Muscle of leg (tissue), 11 donors: ENCODE measurements around the gene CTTNBP2. TPM values are rescaled to one million over a fixed set of nuclear protein-coding genes. Genes with fewer than 3 reads are reported as not detected.

ENCODE experiments used
- DNase-seq: peaks from one replicate; pipeline ENCODE4 v3.0.0; 2013
- H3K27ac ChIP-seq: one replicate; pipeline ENCODE4 v1.5.1; 2013; ENCODE audit warnings: mild to moderate bottlenecking, low read length, control low read depth
- H3K27me3 ChIP-seq: one replicate; pipeline ENCODE4 v1.6.1; 2013; ENCODE audit warnings: low read length; ENCODE audit not compliant: control insufficient read depth, insufficient read depth
- H3K36me3 ChIP-seq: one replicate; pipeline ENCODE4 v1.6.1; 2013; ENCODE audit warnings: low read length; ENCODE audit not compliant: control insufficient read depth, insufficient read depth
- H3K4me1 ChIP-seq: one replicate; pipeline ENCODE4 v1.6.1; 2013; ENCODE audit warnings: low read length; ENCODE audit not compliant: control insufficient read depth, insufficient read depth
- H3K4me3 ChIP-seq: one replicate; pipeline ENCODE4 v1.5.1; 2013; ENCODE audit warnings: low read length, control low read depth
- H3K9me3 ChIP-seq: replicated peaks from 2 replicates; pipeline ENCODE4 v1.6.1; 2013; ENCODE audit warnings: low read depth, low read length; ENCODE audit not compliant: control insufficient read depth
- WGBS: methylation state at CpG from one replicate; pipeline ENCODE4 v1.1.5; 2013; ENCODE audit warnings: missing lambda C conversion rate; ENCODE audit not compliant: insufficient coverage; 5-methylcytosine and 5-hydroxymethylcytosine counted together
- polyA plus RNA-seq, 8 donors: library from polyadenylated mRNA; unstranded; fragments of 120-200 nt; gene quantifications; one replicate each; pipeline versions ENCODE4 v1.2.1 to v1.2.3, GENCODE V29; 2013; ENCODE audit warnings: inconsistent platforms in 1 of 8, low replicate concordance in 1 of 8; ENCODE audit not compliant: insufficient read length in 8 of 8, insufficient read depth in 1 of 8
- total RNA-seq: library from RNA; stranded (reverse); fragments of 120-200 nt; gene quantifications from one replicate; pipeline ENCODE4 v1.2.4, GENCODE V29; 2013

Gene CTTNBP2
- total and polyA plus RNA-seq, 9 donors = 0.71 to 4.3 (median 1.9) TPM

GRCh38 chr7:117775801-117776200, 97.4 kb downstream of the CTTNBP2 start:
- no peaks in the 10 kb centered on the region for H3K4me1 ChIP-seq
- 55% methylated on average over 2 of the region's 2 CpGs for WGBS
- H3K36me3 ChIP-seq = no peaks in the 10 kb centered on the region
- H3K27me3 ChIP-seq = no peaks in the 10 kb centered on the region
- peak; percentile 18 for DNase-seq
- H3K4me3 ChIP-seq = no peak overlapping the region
- H3K27ac ChIP-seq = no peak overlapping the region
- no peaks in the 10 kb centered on the region for H3K9me3 ChIP-seq

DNA sequence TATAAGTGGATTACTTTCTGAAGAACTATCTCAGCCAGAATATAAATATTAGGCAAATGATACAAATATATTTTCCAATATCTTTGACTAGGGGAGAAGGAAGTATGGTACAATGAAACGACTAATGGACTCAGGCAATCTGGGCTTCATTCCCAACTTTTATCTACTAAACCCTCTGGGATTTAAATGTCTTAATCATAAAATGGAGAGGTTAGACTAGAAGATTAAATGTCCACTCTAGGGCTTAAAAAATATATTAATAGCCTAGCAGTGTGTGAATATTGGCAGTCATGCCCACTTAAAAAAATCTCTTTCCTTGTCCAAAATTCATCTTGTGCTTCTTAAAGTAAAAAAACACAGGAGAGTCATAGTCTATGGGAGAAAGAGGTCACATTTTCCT, 98.3 kb downstream of the CTTNBP2 start:
- Histone ChIP-seq H3K36me3 (no peaks in the 10 kb centered on the region), H3K4me3 (no peak overlapping the region), H3K27me3 (no peaks in the 10 kb centered on the region), H3K4me1 (peaks cover 2% of the 10 kb centered on the region), H3K9me3 (no peaks in the 10 kb centered on the region), H3K27ac (no peak overlapping the region)
- no CpG with 5 or more reads among the region's 1 CpG for WGBS
- no peak for DNase-seq

GRCh38 chr7:117772421-117772820, 100.8 kb downstream of the CTTNBP2 start:
- Histone ChIP-seq H3K9me3 (no peaks in the 10 kb centered on the region), H3K4me3 (no peak overlapping the region), H3K27ac (no peak overlapping the region), H3K4me1 (peaks cover 2% of the 10 kb centered on the region), H3K27me3 (no peaks in the 10 kb centered on the region), H3K36me3 (no peaks in the 10 kb centered on the region)
- 100% methylated on average over 2 of the region's 2 CpGs for WGBS
- DNase-seq = no peak

GRCh38 chr7:117771756-117772155, 101.5 kb downstream of the CTTNBP2 start:
- peaks cover 2% of the 10 kb centered on the region for H3K4me1 ChIP-seq
- no peaks in the 10 kb centered on the region for H3K27me3 ChIP-seq
- no peaks in the 10 kb centered on the region for H3K36me3 ChIP-seq
- no peak overlapping the region for H3K4me3 ChIP-seq
- H3K27ac ChIP-seq = no peak overlapping the region
- WGBS = 58% methylated on average over 2 of the region's 4 CpGs
- no peak for DNase-seq
- H3K9me3 ChIP-seq = no peaks in the 10 kb centered on the region

DNA sequence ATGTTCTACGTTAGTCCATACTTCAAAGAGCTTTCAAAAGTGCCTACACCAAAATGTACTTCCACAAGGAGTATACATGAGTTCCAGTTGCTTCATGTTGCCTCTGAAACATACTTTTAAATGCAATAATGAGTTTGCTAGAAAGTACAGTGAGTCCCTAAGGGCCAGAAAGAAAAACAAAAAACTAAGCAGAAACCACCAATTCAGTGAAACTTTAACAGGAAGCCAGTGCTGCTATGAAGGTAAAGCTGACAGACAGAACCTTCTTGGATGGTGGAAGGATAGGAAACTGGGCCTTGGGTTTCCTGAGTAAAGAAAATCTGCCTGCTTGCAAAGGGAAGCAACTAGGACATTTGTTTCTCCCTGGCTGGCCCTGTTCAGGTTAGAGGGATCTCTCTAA, 104.2 kb downstream of the CTTNBP2 start:
- Histone ChIP-seq H3K4me1 (peaks cover 2% of the 10 kb centered on the region), H3K27me3 (no peaks in the 10 kb centered on the region), H3K4me3 (no peak overlapping the region), H3K9me3 (no peaks in the 10 kb centered on the region), H3K36me3 (no peaks in the 10 kb centered on the region), H3K27ac (no peak overlapping the region)
- WGBS = no CpG with 5 or more reads among the region's 1 CpG
- DNase-seq = no peak

DNA sequence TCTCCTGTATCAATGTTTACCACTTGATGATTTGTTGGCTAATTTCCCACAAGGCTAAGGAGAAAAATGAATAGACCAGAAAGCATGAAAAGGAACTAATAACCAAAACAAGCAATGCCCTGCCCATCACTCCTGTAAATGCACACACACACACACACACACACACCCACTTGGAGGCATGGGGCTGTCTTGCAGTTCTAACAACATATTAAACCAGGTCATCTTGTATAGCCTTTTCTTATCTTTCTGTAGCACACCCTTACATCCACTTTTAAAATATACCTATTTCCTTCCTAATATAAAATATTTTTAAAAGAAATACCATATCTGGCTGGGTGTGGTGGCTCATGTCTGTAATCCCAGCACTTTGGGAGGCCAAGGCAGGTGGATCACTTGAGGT, 105.3 kb downstream of the CTTNBP2 start:
- Histone ChIP-seq H3K27me3 (no peaks in the 10 kb centered on the region), H3K4me1 (peaks cover 2% of the 10 kb centered on the region), H3K4me3 (no peak overlapping the region), H3K9me3 (no peaks in the 10 kb centered on the region), H3K27ac (no peak overlapping the region), H3K36me3 (no peaks in the 10 kb centered on the region)
- no peak for DNase-seq

GRCh38 chr7:117766913-117767312, 106.3 kb downstream of the CTTNBP2 start:
- Histone ChIP-seq H3K4me3 (no peak overlapping the region), H3K36me3 (no peaks in the 10 kb centered on the region), H3K9me3 (no peaks in the 10 kb centered on the region), H3K27me3 (no peaks in the 10 kb centered on the region), H3K4me1 (peaks cover 2% of the 10 kb centered on the region), H3K27ac (no peak overlapping the region)
- no peak for DNase-seq
- WGBS = 89% methylated on average over 2 of the region's 2 CpGs

DNA sequence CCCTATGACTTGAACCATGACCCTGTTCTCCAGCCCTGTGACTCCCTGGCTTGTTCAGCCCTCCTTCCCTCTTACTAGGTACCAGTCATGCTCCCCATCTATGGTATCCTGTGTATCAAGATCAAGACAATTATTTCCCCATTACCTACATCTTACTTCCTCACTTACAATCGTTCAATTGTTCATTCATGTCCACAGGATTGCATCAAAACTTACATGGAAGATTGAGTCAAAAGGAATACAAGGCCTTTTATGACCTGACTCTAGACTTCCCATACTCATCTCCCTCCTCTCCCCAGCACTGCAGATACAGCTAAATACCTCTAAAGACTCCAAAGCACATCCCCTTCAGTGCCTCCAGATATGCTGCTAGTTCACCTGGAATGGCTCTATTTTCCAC, 109.2 kb downstream of the CTTNBP2 start:
- Histone ChIP-seq H3K4me3 (no peak overlapping the region), H3K4me1 (no peaks in the 10 kb centered on the region), H3K27me3 (no peaks in the 10 kb centered on the region), H3K27ac (no peak overlapping the region), H3K9me3 (no peaks in the 10 kb centered on the region), H3K36me3 (no peaks in the 10 kb centered on the region)
- no peak for DNase-seq
- 100% methylated on average over 1 of the region's 1 CpG for WGBS

DNA sequence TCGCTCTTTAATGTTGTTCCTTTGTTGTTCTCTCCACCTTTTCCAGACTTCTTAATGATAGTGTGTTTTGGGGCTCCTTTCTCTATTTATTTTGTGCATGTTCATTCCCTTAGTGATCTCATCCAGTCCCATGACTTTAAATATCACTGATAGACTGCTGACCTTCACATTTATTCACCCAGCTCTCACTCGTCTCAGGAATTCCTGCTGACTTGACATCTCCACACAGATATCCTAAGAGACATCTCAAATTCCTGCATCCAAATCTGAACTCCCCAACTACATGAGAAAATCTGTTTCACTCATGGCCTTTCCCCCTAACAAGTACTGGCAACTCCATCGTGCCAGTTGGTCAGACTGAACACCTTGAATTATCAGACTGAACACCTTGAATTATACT, 111.2 kb downstream of the CTTNBP2 start:
- Histone ChIP-seq H3K4me3 (no peak overlapping the region), H3K27ac (no peak overlapping the region), H3K4me1 (no peaks in the 10 kb centered on the region), H3K36me3 (no peaks in the 10 kb centered on the region), H3K9me3 (no peaks in the 10 kb centered on the region), H3K27me3 (no peaks in the 10 kb centered on the region)
- DNase-seq = no peak
- 79% methylated on average over 2 of the region's 3 CpGs for WGBS

DNA sequence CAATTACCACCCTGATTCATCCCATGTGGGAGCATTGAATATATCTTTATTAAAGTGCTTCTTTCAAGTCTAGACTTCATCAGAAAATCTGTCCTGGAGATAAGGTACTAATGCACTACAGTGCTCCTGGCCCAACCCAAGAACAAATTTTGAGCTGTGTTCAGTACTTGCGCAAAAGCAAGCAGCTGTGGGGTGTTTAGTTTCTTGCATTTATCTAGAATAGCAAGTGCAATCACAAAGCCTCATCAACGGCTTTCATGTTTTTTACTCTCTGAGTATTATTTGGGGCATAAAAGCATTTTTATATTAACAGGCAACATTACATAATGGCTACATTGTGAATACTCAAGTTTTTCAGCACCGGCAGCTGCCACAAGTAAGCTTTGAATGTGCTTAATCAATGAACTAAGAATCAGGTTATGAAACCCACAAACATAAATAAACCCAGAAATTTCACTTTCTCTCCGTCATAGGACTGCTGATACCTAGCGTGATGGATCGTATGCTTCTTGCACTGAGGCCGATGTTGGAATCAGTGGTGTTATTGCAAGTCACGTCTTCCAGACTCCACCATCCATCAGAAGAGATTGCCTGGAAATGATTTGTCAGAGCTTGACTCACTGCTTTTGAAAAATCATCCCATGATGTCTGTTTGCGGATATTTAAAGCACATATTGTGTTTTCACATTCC, 113.1 kb downstream of the CTTNBP2 start:
- Histone ChIP-seq H3K4me1 (no peaks in the 10 kb centered on the region), H3K27me3 (no peaks in the 10 kb centered on the region), H3K36me3 (no peaks in the 10 kb centered on the region), H3K4me3 (no peak overlapping the region), H3K27ac (no peak overlapping the region), H3K9me3 (no peaks in the 10 kb centered on the region)
- 90% methylated on average over 2 of the region's 9 CpGs for WGBS
- DNase-seq = no peak

DNA sequence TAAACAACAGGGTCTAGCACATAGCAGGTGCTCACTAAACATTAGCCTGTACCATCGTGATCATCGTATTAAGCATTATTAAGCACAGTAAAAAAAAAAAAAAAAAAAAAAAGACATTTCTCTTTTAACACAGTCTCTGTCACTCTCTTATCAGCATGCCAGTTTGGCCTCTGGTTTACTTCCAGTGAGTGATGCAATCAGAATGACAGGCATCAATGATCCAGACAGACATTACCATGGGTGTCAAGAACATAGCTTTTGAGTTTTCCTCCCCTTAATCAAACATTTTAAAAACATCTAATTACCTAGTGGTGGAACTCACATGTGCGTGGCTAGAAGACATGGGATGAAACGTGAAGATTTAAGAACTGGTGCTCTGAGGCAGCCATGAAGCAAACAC, 115.8 kb downstream of the CTTNBP2 start:
- H3K4me3 ChIP-seq = no peak overlapping the region
- no peaks in the 10 kb centered on the region for H3K27me3 ChIP-seq
- no peaks in the 10 kb centered on the region for H3K9me3 ChIP-seq
- H3K36me3 ChIP-seq = no peaks in the 10 kb centered on the region
- WGBS = 100% methylated on average over 2 of the region's 4 CpGs
- no peak overlapping the region for H3K27ac ChIP-seq
- no peak for DNase-seq
- no peaks in the 10 kb centered on the region for H3K4me1 ChIP-seq
